Common myeloid progenitor, CD34-positive (primary cell): ENCODE results near the gene ULBP2.

Experiments
- CTCF ChIA-PET: fragments of 350-600 bp; sonication (Branson Sonifier 250); formaldehyde crosslinking; loops from one replicate; lab custom pipeline; 2021; ENCODE audit warnings: antibody characterized with exemption; lab: Charles Lee
- POLR2A ChIA-PET: fragments of 350-600 bp; sonication (Branson Sonifier 250); formaldehyde crosslinking; loops from one replicate; lab custom pipeline; 2021; ENCODE audit warnings: antibody characterized with exemption; lab: Charles Lee
- DNase-seq, 3 donors: peaks; one replicate each; pipeline versions ENCODE4 v3.0.0 to v3.0.0-alpha.2; 2013
- H3K27ac ChIP-seq, 2 experiments: 1 replicate in 1 of 2; 2 replicates in 1 of 2; pipeline ENCODE4 v1.7.0; 2013; ENCODE audit warnings: inconsistent platforms in 2 of 2, low read length in 2 of 2, mild to moderate bottlenecking in 2 of 2, low read depth in 1 of 2, moderate library complexity in 1 of 2; ENCODE audit not compliant: severe bottlenecking in 2 of 2, insufficient read depth in 1 of 2, poor library complexity in 1 of 2
- H3K27me3 ChIP-seq, 5 experiments: replicated peaks in 2 of 5; 1 replicate in 3 of 5; 2 replicates in 2 of 5; pipeline versions ENCODE4 v1.6.1 to v1.7.0; 2013; ENCODE audit warnings: low read length in 4 of 5, mild to moderate bottlenecking in 2 of 5, moderate library complexity in 2 of 5, inconsistent platforms in 1 of 5; ENCODE audit not compliant: insufficient read depth in 5 of 5, control insufficient read depth in 4 of 5
- H3K36me3 ChIP-seq, 4 experiments: 1 replicate in 2 of 4; 2 replicates in 2 of 4; pipeline versions ENCODE4 v1.6.1 to v1.7.0; 2013; ENCODE audit warnings: low read length in 3 of 4, control low read depth in 1 of 4, mild to moderate bottlenecking in 1 of 4; ENCODE audit not compliant: control insufficient read depth in 4 of 4, insufficient read depth in 4 of 4
- H3K4me1 ChIP-seq, 4 experiments: 1 replicate in 3 of 4; 2 replicates in 1 of 4; pipeline versions ENCODE4 v1.6.1 to v1.7.1; 2013; ENCODE audit warnings: low read length in 3 of 4, mild to moderate bottlenecking in 3 of 4, control low read depth in 1 of 4, inconsistent platforms in 1 of 4, moderate library complexity in 1 of 4; ENCODE audit not compliant: control insufficient read depth in 4 of 4, insufficient read depth in 4 of 4; ENCODE audit errors: control extremely low read depth in 1 of 4
- H3K4me3 ChIP-seq, 7 experiments: 1 replicate in 4 of 7; 2 replicates in 3 of 7; pipeline versions ENCODE4 v1.5.1 to v1.7.0; 2013; ENCODE audit warnings: mild to moderate bottlenecking in 7 of 7, low read length in 6 of 7, moderate library complexity in 6 of 7, inconsistent platforms in 2 of 7, low read depth in 2 of 7, control low read depth in 1 of 7; ENCODE audit not compliant: insufficient read depth in 4 of 7, control insufficient read depth in 1 of 7; ENCODE audit errors: extremely low read depth in 1 of 7
- H3K9me3 ChIP-seq, 5 experiments: 1 replicate in 4 of 5; 2 replicates in 1 of 5; pipeline versions ENCODE4 v1.6.1 to v1.7.1; 2013; ENCODE audit warnings: low read length in 4 of 5, mild to moderate bottlenecking in 2 of 5, inconsistent platforms in 1 of 5, low read depth in 1 of 5, moderate library complexity in 1 of 5; ENCODE audit not compliant: control insufficient read depth in 4 of 5, insufficient read depth in 2 of 5; ENCODE audit errors: control extremely low read depth in 1 of 5
- WGBS: methylation state at CpG from one replicate; pipeline ENCODE4 v1.1.5; 2013; ENCODE audit not compliant: insufficient coverage; 5-methylcytosine and 5-hydroxymethylcytosine counted together

Gene ULBP2

GRCh38 chr6:149991838-149992237 lies 50.0 kb downstream of the ULBP2 start:
- CTCF ChIA-PET: interaction anchor here (1.5 to 1.8 kb wide), 2 partner anchors 14 to 22 kb away, joined by 4 read pairs; no protein-coding TSS in a partner anchor
- Histone ChIP-seq H3K27ac (no peak overlapping the region), H3K36me3 (no peaks in the 10 kb centered on the region), H3K9me3 (peaks cover 0 to 19% (median 14%) of the 10 kb centered on the region in 5 experiments), H3K27me3 (peaks cover 38 to 99% (median 63%) of the 10 kb centered on the region in 5 experiments), H3K4me1 (peaks cover 2 to 19% (median 10%) of the 10 kb centered on the region in 4 experiments), H3K4me3 (no peak overlapping the region)
- no peak for DNase-seq
- WGBS: 22% methylated on average over 4 of the region's 4 CpGs
- POLR2A ChIA-PET: interaction anchor here (0.6 to 0.7 kb wide), 2 partner anchors 15 to 375 kb away, joined by 3 read pairs; no protein-coding TSS in a partner anchor

GRCh38 chr6:149995235-149995750 lies 53.5 kb downstream of the ULBP2 start:
- H3K36me3 ChIP-seq: no peaks in the 10 kb centered on the region
- H3K4me3 ChIP-seq: no peak overlapping the region
- no peak overlapping the region for H3K27ac ChIP-seq
- peaks cover 2 to 12% (median 6%) of the 10 kb centered on the region in 4 experiments for H3K4me1 ChIP-seq
- H3K27me3 ChIP-seq: peaks cover 24 to 73% (median 38%) of the 10 kb centered on the region in 5 experiments
- WGBS: 93% methylated on average over 6 of the region's 6 CpGs
- no peak for DNase-seq
- ChIA-PET POLR2A (interaction anchor here (1.0 kb wide), 1 partner anchor 12 kb away, joined by 3 read pairs; no protein-coding TSS in a partner anchor), CTCF (interaction anchor here (0.6 kb wide), 1 partner anchor 38 kb away, joined by 3 read pairs; no protein-coding TSS in a partner anchor)
- no peaks in the 10 kb centered on the region for H3K9me3 ChIP-seq

- ChIA-PET CTCF (interaction anchor here (0.6 to 1.1 kb wide), 2 partner anchors 14 to 37 kb away, joined by 3 read pairs; no protein-coding TSS in a partner anchor), POLR2A (interaction anchor here (1.0 kb wide), 1 partner anchor 11 kb away, joined by 3 read pairs; no protein-coding TSS in a partner anchor)
- H3K4me3 ChIP-seq: no peak overlapping the region
- no peak for DNase-seq
- no peaks in the 10 kb centered on the region for H3K36me3 ChIP-seq
- peaks cover 21 to 66% (median 32%) of the 10 kb centered on the region in 5 experiments for H3K27me3 ChIP-seq
- peaks cover 0 to 5% (median 1%) of the 10 kb centered on the region in 4 experiments for H3K4me1 ChIP-seq
- 90% methylated on average over 2 of the region's 7 CpGs for WGBS
- no peaks in the 10 kb centered on the region for H3K9me3 ChIP-seq
- no peak overlapping the region for H3K27ac ChIP-seq
Observed at GRCh38 chr6:149995971-149996370, 54.2 kb downstream of the ULBP2 start.
